HFFc6 (cell line): Measurements from ENCODE around the gene NPW. TPM values are rescaled to one million over a fixed set of nuclear protein-coding genes. Genes with fewer than 3 reads are reported as not detected.
A peak's percentile ranks its signal among the peaks of the same experiment; 100 is the strongest.

Experiments used
- DNase-seq: peaks from one replicate; pipeline ENCODE4 v3.0.0-alpha.2; 2018
- H3K27ac Mint-ChIP-seq: 2 replicates; pipeline ENCODE4 v1.8.0; 2020; ENCODE audit warnings: mild to moderate bottlenecking, mixed read lengths
- H3K27me3 Mint-ChIP-seq: 2 replicates; pipeline ENCODE4 v1.8.0; 2021; ENCODE audit warnings: mild to moderate bottlenecking, moderate library complexity, mixed read lengths; ENCODE audit not compliant: insufficient read depth
- H3K36me3 Mint-ChIP-seq: 2 replicates; pipeline ENCODE4 v1.8.0; 2021; ENCODE audit warnings: low read depth, mixed read lengths
- H3K4me1 Mint-ChIP-seq: 2 replicates; pipeline ENCODE4 v1.8.0; 2020; ENCODE audit warnings: low read depth, mixed read lengths
- H3K4me3 Mint-ChIP-seq: 2 replicates; pipeline ENCODE4 v1.8.0; 2020; ENCODE audit warnings: mild to moderate bottlenecking, moderate library complexity, mixed read lengths
- H3K9me3 Mint-ChIP-seq: 2 replicates; pipeline ENCODE4 v1.8.0; 2020; ENCODE audit warnings: mild to moderate bottlenecking, mixed read lengths
- CTCF ChIP-seq: fragments of 200-600 bp; sonication (generic); IDR thresholded peaks from 2 replicates; pipeline ENCODE4 v1.5.0; 2021; ENCODE audit warnings: antibody characterized with exemption, mild to moderate bottlenecking
- total RNA-seq, 6 experiments: library from RNA; stranded (reverse); fragmentation: NEBNext Ultra II Directional; extraction: Animal tissue kit (Norgen Biotek cat#: 25700); gene quantifications; 2 replicates in 1 of 6; 3 replicates in 5 of 6; pipeline ENCODE4 v1.2.3, GENCODE V29; 2021

NPW gene
- total RNA-seq, 6 experiments from 2014 or later = 0.57 to 2.1 (median 1.4) TPM

- Mint-ChIP-seq H3K27ac (peak overlapping the region; percentile 91), H3K27me3 (peaks cover 5% of the 10 kb centered on the region), H3K4me1 (peaks cover 25% of the 10 kb centered on the region), H3K36me3 (no peaks in the 10 kb centered on the region), H3K9me3 (no peaks in the 10 kb centered on the region), H3K4me3 (peak overlapping the region; percentile 21; the same call in 1 of the 2 replicates)
- no peak for TF ChIP-seq CTCF
- DNase-seq = no peak
Measured at GRCh38 chr16:2038382-2039231, 19.0 kb downstream of the NPW start.

- peak overlapping the region; percentile 43 for H3K4me3 Mint-ChIP-seq
- no peak for TF ChIP-seq CTCF
- H3K36me3 Mint-ChIP-seq = no peaks in the 10 kb centered on the region
- peak overlapping the region; percentile 91 for H3K27ac Mint-ChIP-seq
- H3K9me3 Mint-ChIP-seq = no peaks in the 10 kb centered on the region
- DNase-seq = peak; percentile 74
- peaks cover 5% of the 10 kb centered on the region for H3K27me3 Mint-ChIP-seq
- peaks cover 25% of the 10 kb centered on the region for H3K4me1 Mint-ChIP-seq
Measured at GRCh38 chr16:2039274-2040031, 19.9 kb downstream of the NPW start.

GRCh38 chr16:2040041-2040786 is 20.6 kb downstream of the NPW start:
- DNase-seq = no peak
- Mint-ChIP-seq H3K4me1 (peaks cover 25% of the 10 kb centered on the region), H3K4me3 (no peak overlapping the region), H3K27ac (peak overlapping the region; percentile 91), H3K27me3 (peaks cover 5% of the 10 kb centered on the region), H3K9me3 (no peaks in the 10 kb centered on the region), H3K36me3 (no peaks in the 10 kb centered on the region)
- no peak for TF ChIP-seq CTCF

- H3K4me1 Mint-ChIP-seq = peaks cover 26% of the 10 kb centered on the region
- peak overlapping the region; percentile 91 for H3K27ac Mint-ChIP-seq
- no peaks in the 10 kb centered on the region for H3K9me3 Mint-ChIP-seq
- H3K36me3 Mint-ChIP-seq = no peaks in the 10 kb centered on the region
- DNase-seq = peak; percentile 56
- no peak overlapping the region for H3K4me3 Mint-ChIP-seq
- TF ChIP-seq CTCF = no peak
- peaks cover 5% of the 10 kb centered on the region for H3K27me3 Mint-ChIP-seq
Measured at GRCh38 chr16:2040787-2041522, 21.4 kb downstream of the NPW start.
